SIG-M5 treated with dmso at 0.1 percent for 504 hours (cell line): ENCODE results near the gene SERPINC1.
"Not testable (repeated sequence)": the region's sequence is repeated elsewhere in the genome, so short reads cannot be mapped to it uniquely, and the experiment has no call there.

Source experiments
- DNase-seq: peaks from one replicate; lab custom pipeline; 2025; ENCODE audit not compliant: unreplicated experiment; lab: John Stamatoyannopoulos, UW

The SERPINC1 gene

GRCh38 chr1:173917149-173917548, at the start of gene SERPINC1:
Gene SERPINC1 (minus strand): TSS chr1:173917327. CDS start chr1:173917259, 68 bp downstream.
- DNase-seq, result no peak

GRCh38 chr1:173965896-173966295, 48.8 kb upstream of the SERPINC1 start:
- DNase-seq, result not testable (repeated sequence)

GRCh38 chr1:173963477-173963876, 46.4 kb upstream of the SERPINC1 start:
- no peak for DNase-seq

- no peak for DNase-seq
Observed at GRCh38 chr1:173960625-173961024, 43.5 kb upstream of the SERPINC1 start.

- DNase-seq, result no peak
Observed at GRCh38 chr1:173954179-173954578, 37.1 kb upstream of the SERPINC1 start.

GRCh38 chr1:173948594-173948993, 31.5 kb upstream of the SERPINC1 start:
- DNase-seq, result no peak

GRCh38 chr1:173946380-173946921, 29.3 kb upstream of the SERPINC1 start:
- DNase-seq, result no peak

GRCh38 chr1:173937062-173937461, 19.9 kb upstream of the SERPINC1 start:
- DNase-seq, result no peak

- DNase-seq, result no peak
Observed at GRCh38 chr1:173934440-173934839, 17.3 kb upstream of the SERPINC1 start.

GRCh38 chr1:173930541-173930940, 13.4 kb upstream of the SERPINC1 start:
- not testable (repeated sequence) for DNase-seq

GRCh38 chr1:173925306-173926242, 8.4 kb upstream of the SERPINC1 start:
- DNase-seq, result no peak

GRCh38 chr1:173920861-173921260, 3.7 kb upstream of the SERPINC1 start:
- no peak for DNase-seq

GRCh38 chr1:173917635-173918493, 737 bp upstream of the SERPINC1 start:
- DNase-seq, result no peak

GRCh38 chr1:173916667-173917066, 460 bp downstream of the SERPINC1 start:
- DNase-seq, result no peak

- no peak for DNase-seq
Observed at GRCh38 chr1:173915596-173915995, 1.5 kb downstream of the SERPINC1 start.

GRCh38 chr1:173914366-173914871, 2.7 kb downstream of the SERPINC1 start:
- DNase-seq, result peak; percentile 49

GRCh38 chr1:173913111-173913510, 4.0 kb downstream of the SERPINC1 start:
- DNase-seq, result no peak

- DNase-seq, result no peak
Observed at GRCh38 chr1:173903827-173904531, 13.1 kb downstream of the SERPINC1 start.

- no peak for DNase-seq
Observed at GRCh38 chr1:173900992-173901391, 16.1 kb downstream of the SERPINC1 start.

GRCh38 chr1:173900427-173900826, 16.7 kb downstream of the SERPINC1 start:
- DNase-seq, result no peak

GRCh38 chr1:173894189-173894588, 22.9 kb downstream of the SERPINC1 start:
- no peak for DNase-seq
